GM19455 (cell line): ENCODE measurements around the gene ACVR1.
"Not testable (repeated sequence)": the region's sequence is repeated elsewhere in the genome, so short reads cannot be mapped to it uniquely, and the experiment has no call there.

Source experiments
- ATAC-seq: cut with Tn5 transposase; IDR thresholded peaks from one replicate; pipeline ENCODE4 v1.9.1; 2021; ENCODE audit not compliant: unreplicated experiment

Gene ACVR1

DNA sequence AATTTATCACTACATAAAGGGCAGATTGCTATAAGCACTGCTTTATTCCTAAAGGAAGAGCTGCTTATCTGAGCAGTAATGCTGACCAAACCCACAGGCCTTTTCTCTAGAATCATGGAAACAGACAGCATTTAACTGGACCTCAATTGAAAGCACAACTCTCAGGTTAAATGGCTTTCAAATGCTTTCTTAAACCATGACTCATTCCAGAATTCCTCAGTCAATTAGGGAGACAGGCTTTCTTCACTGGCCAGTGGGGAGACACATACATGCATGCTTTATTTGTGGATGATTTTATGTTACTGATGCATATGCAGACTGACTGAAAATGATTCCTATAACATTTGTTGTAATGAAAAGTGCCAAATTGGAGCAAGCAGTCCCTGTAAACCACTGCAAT is 114.6 kb downstream of the ACVR1 start:
- ATAC-seq, result no peak

DNA sequence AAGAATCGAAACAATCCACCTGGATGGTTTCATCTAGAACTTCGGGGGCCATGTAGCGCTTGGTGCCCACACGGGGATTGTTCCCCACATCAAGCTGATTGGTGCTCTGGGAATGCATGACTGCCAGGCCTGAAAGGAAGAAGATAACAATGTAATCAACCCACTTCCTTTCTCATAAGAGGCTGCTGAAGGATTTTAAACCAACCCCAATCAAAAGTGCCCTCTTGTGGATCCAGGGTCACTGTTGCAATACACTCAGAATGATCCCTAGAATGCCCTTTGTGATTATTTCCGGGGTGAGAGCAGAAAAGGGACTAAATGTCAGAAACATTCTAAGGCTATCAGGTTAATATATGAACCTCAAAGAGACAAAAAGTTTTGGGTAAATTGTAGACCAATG is 115.2 kb downstream of the ACVR1 start:
- no peak for ATAC-seq

DNA sequence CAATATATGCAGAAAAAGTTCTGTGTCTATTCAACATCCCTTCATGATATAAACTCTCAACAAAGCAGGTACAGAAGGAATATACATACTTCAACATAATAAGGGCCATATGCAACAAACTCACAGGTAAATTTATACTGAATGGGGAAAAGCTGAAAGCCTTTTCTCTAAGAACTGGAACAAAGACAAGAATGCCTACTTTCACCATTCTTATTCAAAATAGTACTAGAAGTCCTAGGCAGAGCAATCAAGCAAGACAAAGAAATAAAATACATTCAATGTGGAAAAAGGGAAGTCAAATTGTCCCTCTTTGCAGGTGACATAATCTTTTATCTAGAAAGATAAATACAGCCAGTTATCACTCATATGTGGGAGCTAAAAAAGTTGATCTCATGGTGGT is 116.3 kb downstream of the ACVR1 start:
- ATAC-seq, result no peak

- no peak for ATAC-seq
These were observed 117.5 kb downstream of the ACVR1 start for GRCh38 chr2:157758586-157758985.

DNA sequence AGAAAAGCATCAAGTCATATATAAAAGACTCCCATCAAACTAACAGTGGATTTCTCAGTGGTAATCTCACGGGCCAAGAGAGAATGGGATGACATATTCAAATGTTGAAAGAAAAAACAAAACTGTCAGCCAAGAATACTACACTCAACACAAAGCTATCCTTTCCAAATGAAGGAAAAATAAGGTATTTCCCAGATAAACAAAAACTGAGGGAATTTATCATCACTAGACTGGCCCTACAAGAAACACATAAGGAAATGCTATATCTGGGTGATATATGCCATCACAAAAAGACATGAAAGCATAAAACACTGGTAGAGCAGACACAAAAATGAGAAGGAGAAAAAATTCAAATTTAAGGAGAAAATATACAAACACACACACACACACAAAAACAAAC is 118.6 kb downstream of the ACVR1 start:
- ATAC-seq, result no peak

GRCh38 chr2:157756447-157756846 is 119.7 kb downstream of the ACVR1 start:
- not testable (repeated sequence) for ATAC-seq

DNA sequence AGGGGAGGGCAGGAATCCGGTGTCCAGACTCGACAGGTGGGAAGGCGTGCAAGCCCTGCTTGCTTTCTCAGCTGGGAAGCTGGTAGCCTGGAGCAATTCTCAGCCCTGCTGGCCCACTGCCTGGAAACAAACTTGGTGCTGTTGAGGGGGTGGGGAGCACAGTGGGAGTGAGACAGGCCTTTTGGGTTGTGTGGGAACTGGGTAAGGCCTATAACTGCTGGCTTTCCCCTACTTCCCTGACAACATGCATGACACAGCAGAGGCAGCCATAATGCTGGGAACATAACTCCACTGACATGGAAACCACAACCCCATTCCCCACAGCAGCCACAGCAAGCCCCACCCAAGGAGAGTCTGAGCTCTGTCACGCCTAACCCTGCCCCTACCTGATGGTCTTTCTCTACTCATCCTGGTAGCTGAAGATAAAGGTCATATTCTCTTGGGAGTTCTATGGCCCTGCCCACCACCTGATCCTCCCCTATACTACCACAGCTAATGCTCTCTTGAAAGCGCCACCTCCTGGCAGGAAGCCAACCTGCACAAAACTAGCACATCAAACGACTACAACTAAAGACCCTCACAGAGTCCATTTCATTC is 124.6 kb downstream of the ACVR1 start:
- no peak for ATAC-seq

DNA sequence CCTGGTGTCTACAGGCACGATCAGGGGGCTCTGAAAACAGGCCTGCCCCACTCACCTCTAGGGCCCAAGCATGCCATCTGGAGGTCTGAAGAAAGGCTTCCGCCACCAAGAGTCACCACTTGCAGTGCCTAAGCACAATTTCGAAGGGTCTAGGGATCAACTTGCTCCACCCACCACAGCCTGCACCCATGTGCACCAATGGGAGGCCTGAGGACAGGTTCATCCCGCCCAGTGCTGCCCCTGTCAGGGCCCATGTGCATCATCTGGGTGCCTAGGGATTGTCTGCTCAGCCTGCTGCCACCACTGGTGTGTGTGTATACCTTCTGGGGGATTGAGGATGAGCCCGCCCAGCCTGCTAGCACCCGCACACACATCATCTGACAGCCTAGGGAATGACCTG is 126.4 kb downstream of the ACVR1 start:
- ATAC-seq, result no peak

DNA sequence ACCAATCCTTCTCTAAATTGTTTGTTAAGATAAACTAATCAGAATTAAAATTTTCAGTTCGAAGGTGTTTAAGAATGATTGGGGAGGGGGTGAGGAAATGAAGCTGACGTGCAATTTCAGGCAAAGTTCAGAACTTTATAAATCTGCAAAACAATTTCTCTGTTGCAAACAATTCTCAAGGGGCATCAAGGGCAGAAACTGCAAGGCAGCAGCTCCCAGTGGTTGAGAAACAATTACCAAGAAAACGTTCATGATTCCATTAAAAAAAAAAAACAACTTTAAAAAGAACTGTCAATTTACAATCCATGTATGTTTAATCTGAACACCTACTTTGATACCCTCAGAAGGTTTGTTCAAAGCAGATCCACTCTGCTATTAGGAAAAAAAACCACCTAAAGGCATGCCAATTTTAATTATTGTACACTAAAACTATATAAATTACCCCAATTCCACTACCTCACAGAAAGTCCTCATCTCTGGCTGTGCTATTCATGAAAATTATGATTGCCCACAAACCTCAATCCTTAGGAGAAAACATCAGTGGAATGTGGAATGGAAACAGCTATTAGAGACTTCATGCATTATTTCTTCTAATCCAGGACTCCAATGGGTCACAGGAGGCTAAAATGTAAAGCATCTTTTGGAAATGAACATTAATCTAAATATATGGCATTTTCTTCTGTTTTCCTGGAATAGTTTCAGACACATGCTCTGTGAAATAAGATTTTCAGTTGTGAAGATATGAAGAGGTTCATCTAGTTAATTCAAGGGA is 127.6 kb downstream of the ACVR1 start:
- ATAC-seq, result no peak

DNA sequence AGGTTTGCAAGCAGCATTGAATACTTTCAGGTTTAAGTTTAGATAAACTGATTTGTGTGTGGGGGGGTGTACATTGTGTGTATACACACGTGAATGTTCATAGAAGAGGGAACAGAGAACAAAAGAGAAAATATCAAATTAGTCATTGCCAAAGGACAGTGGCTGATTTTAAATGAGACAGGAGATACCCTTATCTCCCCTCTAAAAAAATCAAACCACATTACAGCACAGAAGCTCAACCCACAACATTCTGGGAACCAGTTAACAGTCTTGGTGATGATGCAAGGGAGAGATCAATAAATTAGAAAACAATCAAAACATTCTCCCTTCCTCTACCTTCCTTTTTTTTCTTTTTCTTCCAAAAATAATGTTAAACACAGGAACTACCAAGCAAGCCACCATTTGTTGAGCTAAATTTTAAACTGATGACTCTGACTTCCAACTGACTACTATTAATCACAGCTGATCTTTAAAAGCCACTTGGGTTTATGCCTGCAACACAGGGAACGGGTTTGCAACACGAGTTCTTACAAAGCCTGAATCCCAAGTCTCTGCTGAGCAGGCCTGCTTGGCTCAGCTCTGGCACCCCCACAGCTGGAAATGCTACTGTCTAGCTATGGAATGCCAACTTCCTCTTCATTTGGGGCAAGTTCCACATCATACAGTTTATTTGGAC is 128.3 kb downstream of the ACVR1 start:
- ATAC-seq, result no peak

GRCh38 chr2:157747280-157747679 is 128.8 kb downstream of the ACVR1 start:
- ATAC-seq, result no peak

- no peak for ATAC-seq
These were observed 129.7 kb downstream of the ACVR1 start for GRCh38 chr2:157746234-157746950.

DNA sequence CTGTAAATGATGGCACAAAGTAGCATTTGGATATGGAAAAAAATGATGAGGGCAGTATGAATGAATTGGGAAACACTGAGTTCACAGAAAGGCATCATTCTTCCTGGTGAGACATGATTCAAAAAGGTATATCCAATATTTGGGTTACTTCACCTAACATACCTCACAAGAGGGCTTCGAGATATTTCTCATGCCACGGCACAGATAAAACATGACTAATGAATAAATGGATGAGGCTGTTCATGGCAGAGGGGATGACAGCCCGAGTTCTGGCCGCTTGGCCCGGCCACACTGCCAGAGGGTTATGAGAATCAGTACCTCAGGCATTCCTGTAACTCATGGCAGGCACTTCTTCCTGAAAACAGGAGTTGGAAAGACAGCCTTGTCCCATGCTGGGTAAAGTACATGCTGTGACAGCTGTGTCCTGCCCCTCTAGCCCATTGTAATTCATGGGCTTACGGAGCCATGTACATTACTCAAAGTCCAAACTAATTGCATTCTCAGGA is 131.5 kb downstream of the ACVR1 start:
- no peak for ATAC-seq

DNA sequence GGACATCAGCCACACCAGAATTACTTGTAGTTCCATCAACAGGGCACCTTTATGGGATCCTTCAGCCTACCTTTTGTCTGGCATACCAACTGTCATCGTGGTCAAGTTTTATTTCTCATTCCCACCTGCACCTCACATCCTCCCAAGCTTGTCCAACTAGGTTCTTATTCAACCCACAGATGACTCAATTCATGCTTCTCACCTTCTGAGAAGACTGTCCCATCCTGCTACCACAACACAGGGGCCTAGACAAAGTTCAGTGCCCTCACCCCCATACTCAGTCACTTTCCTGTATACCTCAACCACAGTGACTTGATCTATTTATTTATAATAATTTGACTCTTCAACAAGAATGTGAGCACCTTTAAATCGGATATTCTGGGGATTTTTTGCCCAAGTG is 133.1 kb downstream of the ACVR1 start:
- no peak for ATAC-seq

DNA sequence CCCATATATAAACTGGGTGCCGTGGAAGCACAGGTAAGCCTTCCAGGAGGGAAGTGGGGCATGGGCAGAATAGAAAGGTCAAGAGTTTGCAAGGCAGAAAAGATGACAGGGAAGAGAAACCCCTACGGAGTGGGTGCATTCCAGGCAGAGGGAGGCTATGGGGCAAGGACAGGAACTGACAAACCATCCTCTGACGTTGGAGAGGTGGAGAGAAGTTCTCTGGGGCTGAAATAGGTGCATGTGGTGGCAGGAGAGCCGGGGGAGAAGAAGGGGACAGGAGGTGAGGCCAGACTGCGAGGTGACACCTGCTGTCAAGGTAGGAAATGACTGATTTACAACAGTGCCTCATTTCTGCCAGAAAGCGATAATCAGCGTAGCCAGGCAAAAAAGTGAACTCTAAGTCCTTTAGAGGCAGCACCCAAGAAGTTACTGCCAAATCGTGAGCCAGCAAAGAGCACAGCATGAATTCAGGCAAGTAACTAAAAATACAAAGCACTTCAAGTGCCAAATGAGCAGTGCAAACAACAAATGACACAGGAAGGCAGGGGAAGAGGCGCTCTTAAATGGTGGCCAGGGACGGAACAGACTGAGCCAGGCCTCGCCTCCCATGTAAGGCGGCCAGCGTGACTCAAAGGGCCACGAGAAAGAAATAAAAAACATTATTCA is 134.2 kb downstream of the ACVR1 start:
- no peak for ATAC-seq

DNA sequence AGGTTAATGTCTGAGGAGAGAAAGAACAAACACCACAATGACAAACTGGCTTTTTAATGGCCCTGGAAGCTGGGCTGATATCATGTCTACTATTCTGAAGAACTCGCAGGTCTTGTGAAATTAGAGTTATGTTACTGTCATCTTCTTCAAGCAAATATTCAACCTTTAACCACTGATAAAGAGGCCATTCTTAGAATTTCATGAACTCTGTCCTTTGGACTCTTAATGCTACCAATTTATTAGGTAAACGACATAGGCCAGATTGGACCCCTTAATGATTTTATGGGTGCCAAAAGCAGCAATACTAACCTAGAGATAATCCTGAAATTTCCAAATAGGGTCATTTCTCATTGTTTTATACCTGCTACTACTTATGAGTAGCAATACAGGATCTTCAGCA is 138.5 kb downstream of the ACVR1 start:
- no peak for ATAC-seq

- no peak for ATAC-seq
These were observed 140.6 kb downstream of the ACVR1 start for GRCh38 chr2:157735532-157735931.

GRCh38 chr2:157733263-157733662 is 142.9 kb downstream of the ACVR1 start:
- no peak for ATAC-seq

DNA sequence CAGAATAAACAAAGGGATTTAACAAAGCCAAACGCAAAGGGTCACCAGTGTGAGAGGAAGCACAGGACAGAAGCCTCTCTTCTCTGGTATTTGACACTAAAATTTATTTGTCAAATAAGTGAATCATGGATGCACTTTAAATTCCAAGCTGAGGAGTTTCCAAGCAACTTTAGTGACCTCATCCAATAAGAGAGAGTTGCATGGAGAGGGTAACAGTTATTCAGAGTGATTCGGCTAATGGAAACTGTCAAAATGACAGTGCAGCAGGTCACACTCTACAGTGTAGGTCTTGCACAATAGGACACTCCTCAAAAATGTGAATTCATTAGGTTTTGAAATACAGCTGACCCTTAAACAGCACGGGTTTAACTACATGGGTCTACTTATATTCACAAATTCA is 143.5 kb downstream of the ACVR1 start:
- ATAC-seq, result no peak

GRCh38 chr2:157727693-157728092 is 148.4 kb downstream of the ACVR1 start:
- ATAC-seq, result no peak

GRCh38 chr2:157726946-157727345 is 149.2 kb downstream of the ACVR1 start:
- no peak for ATAC-seq
